HG03354 (cell line): Measurements from ENCODE around the gene TCF15.
"Not testable (repeated sequence)": the region's sequence is repeated elsewhere in the genome, so short reads cannot be mapped to it uniquely, and the experiment has no call there.

Source experiments
- ATAC-seq: cut with Tn5 transposase; IDR thresholded peaks from one replicate; pipeline ENCODE4 v1.9.1; 2021; ENCODE audit warnings: mild to moderate bottlenecking; ENCODE audit not compliant: unreplicated experiment, poor library complexity, severe bottlenecking

Gene TCF15

DNA sequence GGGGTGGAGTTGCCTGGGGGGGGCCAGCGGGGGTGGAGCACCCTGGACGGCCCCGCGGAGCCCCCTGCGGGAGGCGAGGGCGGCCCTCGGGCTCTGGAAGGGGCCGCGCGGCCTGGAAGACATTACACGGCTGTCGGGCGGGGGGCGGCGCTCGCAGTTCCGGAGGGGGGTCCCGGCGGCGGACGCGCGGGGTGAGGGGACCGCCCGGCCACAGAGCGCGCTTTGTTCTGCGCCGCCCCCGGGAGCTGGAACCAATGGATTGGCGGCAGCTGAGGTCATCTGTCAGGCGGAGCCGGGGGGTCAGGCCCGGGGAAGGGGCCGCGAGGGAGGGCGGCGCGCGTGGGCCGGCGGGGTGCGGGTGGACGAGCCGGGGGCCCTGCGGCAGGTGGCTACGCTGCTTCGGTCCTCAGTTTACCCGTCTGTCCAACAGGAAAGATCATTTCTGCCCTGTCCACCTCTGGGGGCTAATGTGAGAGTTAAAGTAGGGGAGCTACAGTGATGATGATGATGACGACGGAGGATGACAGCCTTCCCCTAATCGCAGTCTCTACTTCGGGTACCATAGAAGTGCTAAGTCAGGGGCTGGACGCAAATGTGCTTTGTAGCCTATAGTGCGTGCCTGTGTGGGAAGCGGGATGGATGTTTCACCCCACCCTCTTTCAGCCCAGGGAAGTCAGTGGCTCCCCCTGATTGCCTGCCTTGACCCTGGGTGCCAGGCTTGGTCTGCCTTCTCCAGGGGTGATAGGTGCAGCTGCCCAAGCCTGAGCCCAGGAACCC lies 32.5 kb upstream of the TCF15 start:
- no peak for ATAC-seq

DNA sequence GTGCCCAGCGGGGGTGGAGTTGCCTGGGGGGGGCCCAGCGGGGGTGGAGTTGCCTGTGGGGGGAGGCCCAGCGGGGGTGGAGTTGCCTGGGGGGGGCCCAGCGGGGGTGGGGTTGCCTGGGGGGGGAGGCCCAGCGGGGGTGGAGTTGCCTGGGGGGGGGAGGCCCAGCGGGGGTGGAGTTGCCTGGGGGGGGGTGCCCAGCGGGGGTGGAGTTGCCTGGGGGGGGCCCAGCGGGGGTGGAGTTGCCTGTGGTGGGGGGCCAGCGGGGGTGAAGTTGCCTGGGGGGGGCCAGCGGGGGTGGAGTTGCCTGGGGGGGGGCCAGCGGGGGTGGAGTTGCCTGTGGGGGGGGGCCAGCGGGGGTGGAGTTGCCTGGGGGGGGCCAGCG lies 31.9 kb upstream of the TCF15 start:
- ATAC-seq: not testable (repeated sequence)

DNA sequence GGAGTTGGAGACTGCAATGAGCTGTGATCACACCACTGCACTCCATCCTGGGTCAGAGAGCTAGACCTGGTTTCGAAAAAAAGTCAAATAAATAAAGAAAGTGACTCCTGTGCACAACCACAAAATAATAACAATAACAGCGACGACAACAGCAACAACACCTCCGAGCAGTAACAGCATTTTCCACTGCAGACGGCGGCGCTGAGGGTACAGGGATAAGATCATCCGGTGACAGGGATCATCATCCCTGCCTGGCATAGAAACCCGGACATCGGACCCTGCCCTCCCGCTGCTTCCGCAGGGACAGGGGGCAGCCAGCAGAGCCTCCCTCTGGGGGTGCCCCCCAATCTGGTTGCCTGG lies 31.4 kb upstream of the TCF15 start:
- ATAC-seq: no peak

DNA sequence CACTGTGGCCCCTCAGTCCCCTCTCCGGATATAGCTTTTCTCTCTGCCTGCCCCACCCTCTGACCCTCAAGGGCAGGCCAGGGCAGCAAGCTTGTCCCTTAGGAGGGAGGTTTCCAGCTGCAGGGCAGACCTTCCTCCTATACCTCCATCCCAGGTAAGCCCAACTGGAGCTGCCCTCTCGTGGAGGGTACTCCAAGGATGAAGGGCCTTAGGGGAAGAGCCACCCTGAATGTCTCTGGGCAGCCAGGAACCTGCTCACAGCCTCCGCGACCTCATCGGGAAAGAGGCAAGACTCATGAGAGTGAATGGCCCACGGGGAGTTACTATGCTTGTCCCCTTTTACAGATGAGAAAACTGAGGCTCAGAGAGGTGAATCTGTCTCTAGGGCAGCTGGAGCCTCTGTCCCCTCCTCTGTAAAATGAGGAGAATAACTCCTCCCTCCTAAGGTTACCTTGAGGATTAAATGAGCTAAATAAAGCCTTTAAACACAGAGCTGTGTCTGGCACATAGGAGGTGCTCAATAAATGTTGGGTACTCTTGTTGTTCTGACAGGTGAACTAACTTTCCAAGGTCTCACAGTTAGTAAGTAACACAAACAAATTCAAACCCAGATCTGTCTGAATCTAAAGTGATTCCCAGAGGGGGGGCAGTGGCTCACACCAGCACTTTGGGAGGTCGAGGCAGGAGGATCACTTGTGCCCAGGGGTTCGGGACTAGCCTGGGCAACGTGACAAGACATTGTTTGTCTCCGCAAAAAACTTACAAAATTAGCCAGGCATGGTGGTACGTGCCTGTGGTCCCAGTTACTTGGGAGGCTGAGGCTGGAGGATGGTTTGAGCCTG lies 30.8 kb upstream of the TCF15 start:
- ATAC-seq: no peak

DNA sequence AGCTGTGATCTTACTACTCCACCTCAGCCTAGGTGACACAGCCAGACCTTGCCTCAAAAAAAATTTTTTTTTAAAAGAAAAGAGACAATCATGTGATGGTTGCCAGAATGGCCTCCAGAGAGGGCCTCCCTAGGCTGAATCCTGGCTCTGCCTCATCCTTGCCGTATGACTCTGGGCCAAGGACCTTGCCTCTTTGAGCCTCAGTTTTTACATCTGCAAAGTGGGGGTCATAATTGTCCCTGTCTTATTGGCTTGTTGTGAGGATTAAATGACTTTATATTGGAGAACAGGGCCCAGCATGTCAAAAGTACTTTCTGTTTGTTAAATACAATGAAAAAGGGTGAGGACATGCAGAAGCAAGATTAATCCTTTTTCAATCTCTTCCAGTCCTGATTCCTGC lies 28.5 kb upstream of the TCF15 start:
- no peak for ATAC-seq

DNA sequence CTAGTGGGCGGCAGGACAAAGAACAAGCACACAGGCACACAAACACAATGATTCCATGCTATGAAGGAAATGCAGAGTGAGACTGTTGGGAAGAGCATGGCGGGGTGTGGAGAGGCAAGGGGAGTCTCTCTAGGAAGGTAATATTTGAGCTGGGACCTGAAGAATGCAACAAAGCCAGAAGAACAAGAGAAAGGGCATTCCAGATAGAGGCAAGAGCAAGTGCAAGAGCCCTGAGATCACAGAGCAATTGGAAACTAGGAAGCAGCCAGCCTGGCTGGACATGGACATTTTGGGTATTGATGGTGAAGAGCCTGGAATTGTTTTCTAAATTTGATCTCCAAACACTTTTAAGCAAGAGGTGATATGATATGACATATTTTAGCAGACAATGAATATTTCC lies 27.4 kb upstream of the TCF15 start:
- ATAC-seq: no peak

DNA sequence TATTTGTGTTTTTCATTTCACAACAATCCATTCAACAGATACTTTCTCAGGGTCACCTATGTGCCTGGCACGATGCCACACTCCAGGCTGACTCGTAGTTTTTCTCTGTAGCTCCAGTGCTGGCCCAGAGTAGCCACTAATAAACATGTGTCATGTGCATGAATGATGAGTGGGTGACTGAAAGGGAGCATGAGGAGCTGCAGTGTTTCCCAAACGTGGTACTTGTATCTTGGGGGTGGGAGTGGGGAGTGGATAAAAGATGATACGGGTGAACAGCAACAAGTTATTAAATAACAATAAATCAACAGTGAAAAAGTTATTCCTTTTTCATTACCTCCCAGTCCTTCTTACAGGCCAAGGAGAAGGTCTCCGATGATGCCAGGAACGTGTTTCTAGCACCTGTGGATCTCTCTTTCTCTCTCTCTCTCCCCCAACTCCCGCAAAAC lies 25.8 kb upstream of the TCF15 start:
- ATAC-seq: no peak

DNA sequence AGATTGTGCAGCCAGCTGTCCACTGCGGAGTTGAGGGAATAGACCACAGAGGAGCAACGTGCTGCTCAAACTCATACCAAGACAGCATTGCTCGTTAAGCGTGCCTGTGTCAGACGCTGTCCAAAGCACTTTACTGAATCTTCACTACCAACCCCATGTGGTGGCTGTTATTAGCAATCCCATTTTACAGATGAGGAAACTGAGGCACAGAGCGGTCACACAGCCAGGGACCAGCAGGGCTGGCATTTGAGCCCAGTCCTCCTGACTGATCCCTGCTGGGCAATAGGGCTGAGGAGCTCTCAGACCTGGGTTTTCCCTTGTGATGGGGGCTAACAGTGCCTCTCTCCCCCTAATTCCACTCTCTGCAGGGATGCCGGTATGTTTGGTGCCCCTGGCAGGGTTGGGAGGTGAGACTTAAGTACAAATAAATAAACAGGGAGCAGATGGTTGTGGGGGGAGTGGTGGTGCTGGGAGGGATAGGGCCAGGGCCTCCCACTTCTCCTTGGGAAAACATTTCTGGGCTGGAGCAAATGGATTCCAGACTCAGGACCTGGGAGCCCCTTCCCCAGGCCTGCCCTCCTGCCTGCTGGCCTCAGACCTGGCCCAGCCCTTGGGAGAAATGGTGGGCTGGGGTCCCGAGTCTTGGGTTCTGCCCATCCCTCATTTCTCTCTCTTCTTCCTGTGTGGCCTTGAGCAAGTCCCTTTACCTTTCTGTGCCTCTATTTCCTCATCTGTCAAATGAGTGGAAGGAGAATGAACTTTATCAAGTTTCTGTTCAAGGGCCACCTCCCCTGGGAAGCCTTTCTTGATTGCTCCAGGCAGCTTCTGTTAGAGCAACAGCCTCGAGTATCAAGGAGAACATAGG lies 25.2 kb upstream of the TCF15 start:
- no peak for ATAC-seq

DNA sequence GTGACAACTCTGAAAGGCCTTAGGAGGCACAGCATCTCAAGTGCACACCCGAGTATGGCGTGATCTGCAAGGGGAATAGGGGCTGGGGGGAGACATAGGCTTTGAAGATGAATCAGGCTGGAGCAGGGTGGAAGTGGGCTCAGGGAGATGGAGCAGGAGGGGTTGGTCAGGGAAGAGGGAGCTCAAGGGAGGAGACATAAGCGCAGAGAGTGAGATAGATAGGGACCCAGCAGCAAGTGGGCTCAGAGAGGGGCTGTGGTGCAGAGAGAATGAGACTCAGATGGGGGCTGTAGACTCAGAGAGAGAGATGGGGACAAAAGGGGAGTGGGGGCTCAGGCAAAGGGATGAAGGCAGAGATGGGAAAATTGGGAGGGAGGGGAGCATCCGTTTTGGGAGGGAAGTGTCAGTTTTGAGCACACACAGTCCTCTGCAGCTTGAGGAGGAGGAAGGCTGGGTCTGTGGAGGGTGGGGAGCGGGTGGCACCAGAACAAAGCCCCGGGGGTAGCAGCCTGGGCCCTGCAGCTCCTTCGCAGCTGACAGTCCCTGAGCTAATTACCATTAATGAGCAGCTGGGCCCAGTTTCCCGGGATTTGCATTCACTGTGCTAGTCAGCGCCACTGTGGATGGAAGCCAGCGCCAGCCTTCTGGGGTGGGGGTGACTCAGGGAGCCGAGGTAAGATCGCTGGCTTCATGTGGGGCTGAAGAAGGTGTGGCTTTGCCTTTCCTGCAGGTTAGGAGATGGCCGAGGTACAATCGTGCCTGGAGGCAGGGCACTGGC lies 24.2 kb upstream of the TCF15 start:
- no peak for ATAC-seq

DNA sequence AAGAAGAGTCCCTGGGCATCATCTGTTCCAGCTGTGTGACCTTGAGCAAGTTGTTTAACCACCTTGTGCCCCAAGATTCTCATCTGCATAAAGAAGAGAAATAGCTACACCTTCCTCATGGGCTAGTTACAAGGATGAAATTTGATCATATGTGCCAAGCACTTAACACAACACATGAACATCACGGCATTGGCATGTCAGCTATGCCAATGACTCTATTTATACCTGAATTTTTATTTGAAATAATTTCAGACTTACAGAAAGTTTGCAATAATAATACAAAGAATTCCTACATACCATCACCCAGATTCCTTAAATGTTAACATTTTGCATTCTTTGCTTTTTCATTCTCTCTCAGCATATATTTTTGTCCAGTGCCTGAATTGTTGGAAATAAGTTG lies 21.0 kb upstream of the TCF15 start:
- no peak for ATAC-seq

DNA sequence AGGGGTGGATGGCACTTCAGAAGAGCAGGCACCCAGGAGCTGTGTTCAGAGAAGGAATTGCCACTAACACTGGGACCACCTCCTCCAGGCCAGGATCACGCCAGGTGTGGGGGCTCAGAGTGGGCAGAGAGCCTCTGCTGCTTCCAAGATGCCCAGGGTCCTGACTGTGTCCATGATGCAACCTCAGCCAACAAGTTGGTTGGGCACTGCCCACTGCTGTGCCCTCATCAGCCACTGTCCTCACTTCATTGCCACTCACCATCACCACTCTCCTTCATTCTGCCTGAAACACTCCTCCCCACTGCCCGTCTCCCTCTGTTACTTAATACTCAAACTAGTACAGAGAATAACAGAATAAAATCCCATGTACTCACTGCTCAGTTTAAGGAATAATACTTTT lies 16.5 kb upstream of the TCF15 start:
- ATAC-seq: no peak

DNA sequence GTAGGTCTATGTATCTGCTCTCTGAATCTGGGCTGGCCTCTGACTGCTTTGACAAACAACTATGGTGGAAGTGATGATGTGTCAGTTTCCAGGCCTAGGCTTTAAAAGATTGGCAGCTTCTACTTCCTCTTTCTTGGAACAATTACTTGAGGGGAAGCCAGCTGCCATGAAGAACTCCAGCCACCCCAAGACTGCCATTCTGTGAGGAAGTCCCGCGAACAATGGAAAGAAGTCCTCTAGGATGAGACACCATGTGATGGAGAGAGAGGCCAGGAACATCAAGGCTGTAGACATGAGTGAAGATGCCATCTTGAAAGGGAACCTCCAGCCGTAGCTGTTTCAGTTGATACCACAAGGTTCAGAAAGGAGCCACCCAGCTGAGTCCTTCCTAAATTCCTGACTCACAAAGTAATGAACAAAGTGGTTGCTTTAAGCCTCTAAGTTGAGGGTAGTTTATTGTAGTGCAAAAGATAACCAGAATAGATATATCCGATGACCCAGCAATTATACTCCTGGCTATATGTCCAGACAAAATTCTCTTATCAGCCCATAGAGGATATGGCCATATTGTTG lies 15.3 kb upstream of the TCF15 start:
- ATAC-seq: no peak

DNA sequence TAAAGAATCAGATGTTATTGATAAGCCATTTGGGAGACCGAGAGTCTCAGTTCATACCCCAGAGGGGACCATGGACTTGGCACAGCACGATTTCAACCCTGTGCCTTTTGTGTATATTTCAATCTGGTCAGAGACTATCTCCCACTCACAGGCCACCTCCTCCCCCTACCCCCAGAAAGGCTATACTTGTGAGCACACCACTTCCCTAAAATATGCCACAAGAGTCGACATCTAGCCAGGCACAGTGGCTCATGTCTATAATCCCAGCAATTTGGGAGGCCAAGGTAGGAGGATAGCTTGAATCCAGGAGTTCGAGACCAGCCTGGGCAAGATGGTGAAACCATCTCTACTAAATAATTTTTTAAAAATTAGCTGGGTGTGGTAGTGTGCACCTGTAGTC lies 13.6 kb upstream of the TCF15 start:
- no peak for ATAC-seq

DNA sequence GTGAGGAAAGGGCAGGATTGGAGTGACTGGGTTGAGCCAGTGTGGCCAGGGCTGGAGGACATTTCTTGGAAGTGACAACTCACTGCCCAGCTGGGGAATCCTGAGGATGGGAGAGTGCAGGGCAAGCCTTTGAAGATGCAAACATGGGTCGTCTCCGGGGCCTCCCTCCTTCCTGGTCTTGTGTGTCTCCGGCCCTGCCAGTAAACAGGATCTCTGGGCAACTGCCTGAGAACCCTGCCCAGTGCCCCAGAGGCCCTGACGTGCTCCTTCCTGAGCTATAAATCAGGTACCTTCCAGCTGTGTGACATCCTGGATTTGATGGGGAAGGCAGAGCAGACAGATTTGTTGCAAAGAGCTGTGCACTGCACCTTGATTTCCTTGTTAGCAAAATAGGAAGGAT lies 12.9 kb upstream of the TCF15 start:
- no peak for ATAC-seq

DNA sequence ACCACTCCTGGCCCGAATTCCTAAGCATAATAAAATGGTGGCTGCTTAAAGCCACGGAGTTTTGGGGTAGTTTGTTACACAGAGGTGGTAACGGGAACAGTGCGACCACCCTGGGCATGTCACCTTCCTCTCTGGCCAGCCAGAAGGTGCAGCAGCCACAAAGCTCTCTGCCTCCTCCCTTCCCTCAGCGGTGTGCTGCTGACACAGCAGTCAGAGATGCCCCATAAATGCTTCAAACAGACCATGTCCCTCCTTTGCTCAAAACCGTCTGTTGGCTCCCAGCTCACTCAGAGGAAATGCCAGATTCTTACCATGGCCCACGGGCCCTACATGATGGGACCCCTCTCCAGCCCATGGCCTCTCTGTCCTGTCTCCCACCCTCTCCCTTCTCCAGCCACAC lies 12.1 kb upstream of the TCF15 start:
- no peak for ATAC-seq

DNA sequence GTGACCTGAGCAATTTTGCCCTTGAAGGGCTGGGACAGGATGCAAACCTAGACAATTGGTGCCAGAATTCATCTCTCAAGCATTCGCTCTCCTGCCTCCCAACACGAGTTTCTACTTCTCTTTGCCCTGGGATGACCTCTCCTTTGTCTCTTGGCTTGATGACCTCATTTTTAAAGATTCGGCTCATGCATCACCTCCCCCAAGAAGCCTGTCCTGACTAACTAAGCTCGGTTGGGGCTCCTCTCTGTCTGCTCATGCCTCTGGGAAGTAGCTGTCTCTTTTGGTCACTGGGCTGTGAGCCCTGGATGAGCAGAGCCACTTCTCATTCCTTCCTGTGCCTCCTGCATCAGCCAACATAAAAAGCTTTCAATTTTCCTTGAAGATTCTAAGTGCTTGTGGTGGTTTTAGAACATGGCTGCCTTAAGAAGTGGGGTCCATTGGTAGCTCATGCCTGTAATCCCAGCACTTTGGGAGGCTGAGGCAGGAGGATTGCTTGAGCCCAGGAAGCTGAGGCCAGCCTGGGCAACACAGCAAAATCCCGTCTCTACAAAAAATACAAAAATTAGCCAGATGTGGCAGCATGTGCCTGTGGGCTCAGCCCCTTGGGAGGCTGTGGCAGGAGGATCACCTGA lies 11.1 kb upstream of the TCF15 start:
- ATAC-seq: no peak

DNA sequence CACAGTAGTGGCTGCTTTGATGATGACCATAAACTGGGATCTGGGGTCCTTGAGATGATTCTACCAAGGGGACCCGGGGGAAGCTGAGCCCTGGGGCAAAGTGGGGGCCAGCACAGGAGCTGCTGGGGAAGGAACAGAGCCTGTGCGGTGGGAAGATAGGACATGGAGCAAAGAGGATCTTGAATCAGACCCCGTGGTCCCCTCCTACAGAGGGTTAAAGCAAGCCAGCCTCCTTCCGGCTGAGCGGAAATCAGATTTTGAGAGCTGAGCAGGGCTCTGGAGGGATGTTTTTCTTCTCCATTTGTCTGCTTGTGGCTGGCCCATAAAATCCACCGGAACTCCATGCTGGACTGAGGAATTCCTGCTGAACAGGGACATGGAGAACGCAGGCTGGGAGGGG lies 10.1 kb upstream of the TCF15 start:
- no peak for ATAC-seq

DNA sequence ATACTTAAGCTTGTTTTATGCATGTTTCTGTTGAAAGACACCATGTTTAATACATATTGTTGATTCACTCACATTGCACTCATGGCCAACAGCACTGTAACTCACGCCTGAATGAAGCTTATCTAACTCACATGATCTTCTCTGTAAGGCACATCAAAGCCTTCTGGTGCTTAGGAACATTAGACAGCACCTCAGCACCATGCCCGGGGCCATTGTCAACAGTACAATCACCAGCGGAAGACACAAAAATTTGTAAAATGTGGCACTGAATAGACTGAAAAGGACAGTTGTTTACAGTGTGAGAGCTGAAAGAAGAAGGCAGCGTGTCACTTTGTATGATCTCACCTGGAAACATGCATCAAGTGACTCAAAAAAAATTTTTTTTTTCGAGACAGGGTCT lies 8.9 kb upstream of the TCF15 start:
- ATAC-seq: no peak
